Subcutaneous adipose tissue (tissue), 4 donors: ENCODE results near the gene PSMC3IP. TPM values are rescaled to one million over a fixed set of nuclear protein-coding genes. Genes with fewer than 3 reads are reported as not detected.

Source experiments
- total RNA-seq, 4 donors: library from RNA; depleted of rRNA; stranded (reverse); fragments of >200 nt; gene quantifications; one replicate each; pipeline ENCODE4 v1.1.0, GENCODE V29; 2016
- TF ChIP-seq, protein P1 (sequence below): fragments of 450-650 bp; IDR thresholded peaks from one replicate; pipeline ENCODE4 v1.5.1; 2016; ENCODE audit warnings: low read depth, mild to moderate bottlenecking, control low read depth, antibody characterized with exemption, moderate library complexity

The PSMC3IP gene, protein sequence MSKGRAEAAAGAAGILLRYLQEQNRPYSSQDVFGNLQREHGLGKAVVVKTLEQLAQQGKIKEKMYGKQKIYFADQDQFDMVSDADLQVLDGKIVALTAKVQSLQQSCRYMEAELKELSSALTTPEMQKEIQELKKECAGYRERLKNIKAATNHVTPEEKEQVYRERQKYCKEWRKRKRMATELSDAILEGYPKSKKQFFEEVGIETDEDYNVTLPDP
- 1 to 10 TPM; 1.1 to 4.0 (median 3.6) TPM for total RNA-seq

DNA sequence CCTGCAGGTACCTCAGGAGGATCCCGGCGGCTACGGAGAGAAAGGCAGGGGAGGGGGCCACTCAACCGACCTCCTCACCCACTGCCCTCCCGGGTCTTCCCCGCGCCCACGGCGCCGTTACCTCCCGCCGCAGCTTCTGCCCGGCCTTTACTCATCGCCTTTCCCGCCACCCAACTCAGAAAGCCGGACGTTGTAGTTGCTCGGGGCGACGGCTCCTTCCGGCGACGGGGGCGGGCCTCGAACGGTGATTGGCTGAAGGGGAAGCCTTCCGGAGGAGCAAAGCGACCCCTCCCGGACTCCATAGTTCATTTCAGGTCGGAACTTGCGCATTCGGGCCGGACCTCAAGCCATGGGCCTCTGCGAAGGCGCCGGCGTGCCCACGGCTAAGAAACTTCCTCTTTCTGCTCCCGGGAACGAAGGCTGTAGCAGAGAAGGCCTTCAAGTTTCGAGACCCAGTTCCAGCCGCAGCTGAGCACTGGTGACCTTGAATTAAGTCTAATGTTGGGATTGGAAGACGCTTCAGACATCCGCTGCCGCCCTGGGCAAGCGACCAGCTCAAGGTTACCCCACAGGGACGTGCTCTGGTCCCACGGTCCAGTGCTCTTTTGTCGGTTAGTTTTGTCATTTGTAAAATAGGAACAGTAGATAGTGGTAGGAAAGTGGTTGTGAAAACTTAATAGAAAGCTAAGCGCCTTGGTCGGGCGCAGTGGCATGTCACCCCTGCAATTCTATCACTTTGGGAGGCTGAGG is at the start of gene PSMC3IP:
TSS of gene PSMC3IP (minus strand) at position 198 of the 750 bp plus-strand sequence. CDS start at position 155, 43 bp downstream.
- TF ChIP-seq, protein P1, sequence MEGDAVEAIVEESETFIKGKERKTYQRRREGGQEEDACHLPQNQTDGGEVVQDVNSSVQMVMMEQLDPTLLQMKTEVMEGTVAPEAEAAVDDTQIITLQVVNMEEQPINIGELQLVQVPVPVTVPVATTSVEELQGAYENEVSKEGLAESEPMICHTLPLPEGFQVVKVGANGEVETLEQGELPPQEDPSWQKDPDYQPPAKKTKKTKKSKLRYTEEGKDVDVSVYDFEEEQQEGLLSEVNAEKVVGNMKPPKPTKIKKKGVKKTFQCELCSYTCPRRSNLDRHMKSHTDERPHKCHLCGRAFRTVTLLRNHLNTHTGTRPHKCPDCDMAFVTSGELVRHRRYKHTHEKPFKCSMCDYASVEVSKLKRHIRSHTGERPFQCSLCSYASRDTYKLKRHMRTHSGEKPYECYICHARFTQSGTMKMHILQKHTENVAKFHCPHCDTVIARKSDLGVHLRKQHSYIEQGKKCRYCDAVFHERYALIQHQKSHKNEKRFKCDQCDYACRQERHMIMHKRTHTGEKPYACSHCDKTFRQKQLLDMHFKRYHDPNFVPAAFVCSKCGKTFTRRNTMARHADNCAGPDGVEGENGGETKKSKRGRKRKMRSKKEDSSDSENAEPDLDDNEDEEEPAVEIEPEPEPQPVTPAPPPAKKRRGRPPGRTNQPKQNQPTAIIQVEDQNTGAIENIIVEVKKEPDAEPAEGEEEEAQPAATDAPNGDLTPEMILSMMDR: no peak

DNA sequence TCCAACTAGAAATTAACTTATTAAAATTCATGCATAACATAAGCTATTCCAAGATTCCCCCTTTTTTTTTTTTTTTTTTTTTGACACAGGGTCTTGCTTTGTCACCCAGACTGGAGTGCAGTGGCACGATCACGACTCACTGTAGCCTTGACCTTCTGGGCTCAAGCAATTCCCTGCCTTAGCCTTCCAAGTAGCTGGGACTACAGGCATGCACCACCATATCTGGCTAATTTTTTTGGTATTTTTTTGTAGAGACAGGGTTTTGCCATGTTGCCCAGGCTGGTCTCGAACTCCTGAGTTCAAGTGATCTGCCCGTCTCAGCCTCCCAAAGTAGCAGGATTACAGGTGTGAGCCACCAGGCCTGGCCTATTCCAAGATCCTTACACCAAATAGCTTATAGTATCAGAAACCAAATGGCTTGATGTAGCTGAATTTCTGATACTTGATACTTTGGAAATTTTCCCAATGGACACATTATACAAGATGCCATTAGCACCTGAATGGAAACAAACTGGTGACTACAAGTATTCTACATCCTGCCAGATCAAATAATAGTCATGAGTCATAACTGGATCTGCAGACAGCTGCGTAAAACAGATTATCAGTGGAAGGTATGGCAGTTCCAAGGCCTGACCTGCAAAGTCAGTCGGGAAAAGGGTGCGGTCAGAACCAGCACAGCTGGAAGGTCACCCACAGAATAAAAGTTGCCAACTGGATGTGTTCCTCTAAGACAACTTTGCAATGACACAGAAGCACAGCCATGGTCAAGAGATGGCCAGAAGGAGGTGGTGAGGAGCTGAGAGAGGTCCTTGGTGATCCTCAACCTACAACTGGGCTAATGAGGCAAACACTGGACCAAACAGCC is 46.4 kb upstream of the PSMC3IP start:
- TF ChIP-seq, protein P1: no peak

DNA sequence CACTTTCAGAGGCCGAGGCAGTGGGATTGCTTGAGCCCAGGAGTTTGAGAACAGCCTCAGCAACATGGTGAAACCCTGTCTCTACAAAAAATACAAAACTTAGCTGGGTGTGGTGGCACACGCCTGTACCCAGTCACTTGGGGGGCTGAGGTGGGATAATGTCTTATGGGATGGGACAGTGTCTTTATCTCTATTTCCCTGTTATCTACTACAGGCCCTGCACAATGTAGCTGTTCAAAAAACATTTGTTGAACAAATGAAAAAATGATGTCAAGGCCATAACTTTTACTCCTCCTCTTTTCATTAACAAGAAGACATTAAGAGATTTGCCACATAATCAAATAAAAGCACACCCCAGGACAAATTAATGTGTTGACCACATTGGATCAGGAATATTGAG is 45.7 kb upstream of the PSMC3IP start:
- TF ChIP-seq, protein P1: no peak

DNA sequence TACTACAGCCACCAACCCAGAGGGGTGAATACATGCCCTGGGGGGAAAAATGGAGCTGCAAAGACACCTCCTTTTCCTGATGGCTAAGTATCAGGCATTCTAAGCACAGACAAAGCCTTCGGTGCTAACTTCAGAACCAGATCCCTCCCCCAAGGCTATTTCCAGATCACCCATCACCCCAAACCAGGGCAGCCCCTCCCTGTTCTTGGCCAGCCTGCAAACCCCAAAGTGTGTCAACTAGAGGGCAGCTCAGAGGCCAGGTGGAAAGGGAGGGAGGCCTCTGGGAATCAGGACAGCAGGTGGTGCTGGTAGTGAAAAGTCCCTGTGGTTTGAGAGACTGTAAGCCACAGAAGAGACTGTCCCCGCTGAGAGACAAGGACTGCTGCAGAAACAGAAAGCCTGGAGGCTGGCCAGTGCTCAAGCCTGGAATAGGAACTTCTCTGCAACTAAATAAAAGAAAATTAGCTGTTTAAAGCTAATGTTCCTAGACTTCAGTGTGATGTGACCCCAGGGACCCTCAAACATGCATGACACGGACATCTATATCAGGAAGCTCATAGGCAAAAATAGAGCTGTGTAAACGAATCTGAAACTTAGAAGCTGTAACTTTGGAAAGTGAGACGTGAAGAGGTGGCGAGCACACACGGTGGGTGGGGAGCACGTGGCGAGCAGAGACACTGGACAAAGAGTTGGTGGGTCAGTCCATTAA is 41.1 kb upstream of the PSMC3IP start:
- TF ChIP-seq, protein P1: no peak

DNA sequence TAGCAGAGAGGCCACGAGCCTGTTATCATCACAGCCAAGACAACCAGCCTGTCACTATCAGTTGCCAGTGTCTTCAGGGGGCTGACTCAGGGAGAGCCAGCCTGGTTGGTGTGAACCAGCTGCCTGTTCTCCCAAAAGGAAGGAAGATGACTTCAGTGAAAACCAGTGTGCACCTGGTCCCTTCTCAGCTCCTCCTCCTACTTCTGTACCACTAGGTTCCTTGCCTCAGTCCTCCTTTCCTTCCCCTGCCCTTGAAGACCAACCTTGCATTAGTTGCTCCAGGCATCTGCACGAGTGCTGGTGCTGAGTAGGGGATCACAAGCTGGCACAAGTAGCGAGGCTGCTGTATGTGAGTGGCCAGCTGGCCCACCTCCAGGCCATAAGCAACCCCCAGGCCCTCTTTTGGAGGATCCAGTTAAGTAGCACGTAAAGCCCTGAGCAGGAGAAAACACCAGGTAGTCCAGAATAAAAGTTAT is 40.5 kb upstream of the PSMC3IP start:
- TF ChIP-seq, protein P1: no peak

DNA sequence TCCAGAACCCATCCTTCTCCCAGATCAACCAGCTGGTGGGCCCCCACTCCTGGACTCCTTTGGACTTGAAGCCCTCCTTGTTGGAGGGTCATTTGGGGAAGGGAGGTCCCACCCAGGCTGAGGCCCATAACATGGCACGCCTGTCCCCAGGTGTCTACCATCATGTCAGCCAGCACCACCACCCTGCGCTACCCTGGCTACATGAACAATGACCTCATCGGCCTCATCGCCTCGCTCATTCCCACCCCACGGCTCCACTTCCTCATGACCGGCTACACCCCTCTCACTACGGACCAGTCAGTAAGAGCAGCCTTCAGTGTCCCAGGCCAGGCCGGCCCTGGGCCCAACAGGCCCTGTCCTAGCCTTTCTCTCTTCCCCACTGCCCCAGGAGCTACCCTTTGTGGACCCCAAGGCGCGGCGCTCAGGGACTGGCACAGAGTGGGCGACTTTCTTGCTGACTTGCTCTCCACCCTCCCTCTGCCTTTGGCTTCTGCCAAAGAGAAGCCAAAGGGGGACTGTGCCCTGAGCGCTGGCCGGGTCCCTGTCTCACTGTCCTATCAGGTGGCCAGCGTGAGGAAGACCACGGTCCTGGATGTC is 36.3 kb upstream of the PSMC3IP start:
- TF ChIP-seq, protein P1: no peak
